ENCODE measurements around the gene ANGPTL2.

ANGPTL2 gene

GRCh38 chr9:127078336-127078735, 44.1 kb downstream of the ANGPTL2 start:
- TF ChIP-seq REST (IDR thresholded peaks at IDR 0.05; ENCODE audit: insufficient read depth in 1 of 2, low read depth in 2 of 2, low read length in 2 of 2), result no peak

- no peak for TF ChIP-seq FOXP2 (optimal IDR thresholded peaks at IDR 0.05; ENCODE audit: borderline replicate concordance, extremely low read depth, extremely low read length, insufficient read depth)
- TF ChIP-seq REST (IDR thresholded peaks at IDR 0.05; ENCODE audit: insufficient read depth in 1 of 2, low read depth in 2 of 2, low read length in 2 of 2), result no peak
- no peak for TF ChIP-seq SIN3A (IDR thresholded peaks at IDR 0.05; ENCODE audit: borderline replicate concordance, insufficient read depth, low read length)
- no peak for TF ChIP-seq TAF1 (IDR thresholded peaks at IDR 0.05; ENCODE audit: borderline replicate concordance, insufficient read depth, low read length)
- TF ChIP-seq POLR2AphosphoS5 (IDR thresholded peaks at IDR 0.05; ENCODE audit: low read depth, low read length), result no peak
Observed at GRCh38 chr9:127077644-127077946, 44.8 kb downstream of the ANGPTL2 start.

- TF ChIP-seq POLR2AphosphoS5 (IDR thresholded peaks at IDR 0.05; ENCODE audit: low read depth, low read length) (no peak), SIN3A (IDR thresholded peaks at IDR 0.05; ENCODE audit: borderline replicate concordance, insufficient read depth, low read length) (no peak), REST (IDR thresholded peaks at IDR 0.05; ENCODE audit: insufficient read depth in 1 of 2, low read depth in 2 of 2, low read length in 2 of 2) (no peak), TAF1 (IDR thresholded peaks at IDR 0.05; ENCODE audit: borderline replicate concordance, insufficient read depth, low read length) (no peak), FOXP2 (optimal IDR thresholded peaks at IDR 0.05; ENCODE audit: borderline replicate concordance, extremely low read depth, extremely low read length, insufficient read depth) (no peak)
Observed at GRCh38 chr9:127076860-127077643, 45.4 kb downstream of the ANGPTL2 start.

GRCh38 chr9:127075624-127076372, 46.6 kb downstream of the ANGPTL2 start:
- TF ChIP-seq TAF1 (IDR thresholded peaks at IDR 0.05; ENCODE audit: borderline replicate concordance, insufficient read depth, low read length) (no peak), REST (IDR thresholded peaks at IDR 0.05; ENCODE audit: insufficient read depth in 1 of 2, low read depth in 2 of 2, low read length in 2 of 2) (no peak), SIN3A (IDR thresholded peaks at IDR 0.05; ENCODE audit: borderline replicate concordance, insufficient read depth, low read length) (no peak), POLR2AphosphoS5 (IDR thresholded peaks at IDR 0.05; ENCODE audit: low read depth, low read length) (no peak), FOXP2 (optimal IDR thresholded peaks at IDR 0.05; ENCODE audit: borderline replicate concordance, extremely low read depth, extremely low read length, insufficient read depth) (no peak)

Measured in PFSK-1 (cell line).